Type B pancreatic cell (in vitro differentiated cells): ENCODE data around the gene ARHGEF6. TPM values are rescaled to one million over a fixed set of nuclear protein-coding genes. Genes with fewer than 3 reads are reported as not detected.

Experiments
- DNase-seq: peaks from one replicate; pipeline ENCODE4 v3.0.0; 2021; ENCODE audit warnings: mixed read lengths; ENCODE audit not compliant: unreplicated experiment; ENCODE audit errors: extremely low spot score
- H3K27ac Mint-ChIP-seq: 2 replicates; pipeline ENCODE4 v1.8.0; 2021; ENCODE audit warnings: mild to moderate bottlenecking, mixed read lengths
- H3K27me3 Mint-ChIP-seq: 2 replicates; pipeline ENCODE4 v1.8.0; 2021; ENCODE audit warnings: mixed read lengths
- H3K36me3 Mint-ChIP-seq: 2 replicates; pipeline ENCODE4 v1.8.0; 2021; ENCODE audit warnings: mixed read lengths
- H3K4me1 Mint-ChIP-seq: one replicate; pipeline ENCODE4 v1.8.0; 2021; ENCODE audit warnings: mixed read lengths; ENCODE audit not compliant: unreplicated experiment
- H3K4me3 Mint-ChIP-seq: 2 replicates; pipeline ENCODE4 v1.8.0; 2021; ENCODE audit warnings: mild to moderate bottlenecking, mixed read lengths
- H3K9me3 Mint-ChIP-seq: 2 replicates; pipeline ENCODE4 v1.8.0; 2021; ENCODE audit warnings: mixed read lengths
- CTCF ChIP-seq: fragments of 200-600 bp; sonication (generic); conservative IDR thresholded peaks from 2 replicates; pipeline ENCODE4 v1.5.0; 2021; ENCODE audit warnings: antibody characterized with exemption, mild to moderate bottlenecking
- total RNA-seq: library from RNA; stranded (reverse); gene quantifications from 2 replicates; pipeline ENCODE4 v1.2.1, GENCODE V29; 2021; ENCODE audit warnings: low replicate concordance

Gene ARHGEF6
- total RNA-seq, 1 donor from 2014 or later = 3.8 TPM

DNA sequence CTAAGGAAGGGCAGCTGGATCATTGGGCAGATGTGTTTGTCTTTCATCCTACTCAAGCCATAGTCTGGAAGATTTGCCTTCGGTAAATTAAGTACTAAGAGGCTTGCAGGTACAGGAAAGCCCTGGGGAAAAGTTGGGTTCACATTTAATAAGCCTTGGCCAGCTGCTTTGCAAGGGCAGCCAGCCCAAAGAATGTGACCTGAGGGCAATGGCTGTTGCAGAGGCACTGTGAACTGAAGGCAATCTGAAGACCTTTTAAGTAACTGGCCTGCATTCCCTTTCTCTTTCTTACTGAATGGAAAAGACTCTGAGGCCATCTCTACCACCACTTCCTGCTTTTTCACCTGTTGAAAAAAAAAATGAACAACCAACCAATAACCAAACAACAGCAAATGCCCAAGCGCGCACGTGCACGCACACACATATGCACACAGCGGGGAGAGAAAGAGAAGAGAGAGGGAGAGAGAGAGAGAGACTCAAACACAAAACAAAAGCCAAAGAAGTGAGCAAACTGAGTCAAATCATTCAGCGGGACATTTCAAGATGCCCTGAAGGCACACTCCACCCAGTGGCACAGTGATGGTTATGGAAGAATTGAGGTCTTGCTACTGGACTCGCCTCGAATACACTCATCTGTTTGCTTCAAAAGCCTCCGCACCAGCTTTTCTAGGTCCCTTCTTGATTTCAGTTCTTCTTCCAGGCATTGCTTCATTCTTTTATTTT lies 113.1 kb downstream of the ARHGEF6 start:
- Mint-ChIP-seq H3K9me3 (peaks cover 9% of the 10 kb centered on the region), H3K27me3 (no peaks in the 10 kb centered on the region), H3K4me1 (no peaks in the 10 kb centered on the region), H3K27ac (no peak overlapping the region), H3K4me3 (no peak overlapping the region), H3K36me3 (no peaks in the 10 kb centered on the region)
- TF ChIP-seq CTCF = no peak
- DNase-seq = no peak

GRCh38 chrX:136666088-136666487 lies 114.6 kb downstream of the ARHGEF6 start:
- Mint-ChIP-seq H3K4me3 (no peak overlapping the region), H3K9me3 (peaks cover 9% of the 10 kb centered on the region), H3K27me3 (no peaks in the 10 kb centered on the region), H3K27ac (no peak overlapping the region), H3K36me3 (no peaks in the 10 kb centered on the region), H3K4me1 (no peaks in the 10 kb centered on the region)
- DNase-seq = no peak
- TF ChIP-seq CTCF = no peak

GRCh38 chrX:136665258-136665900 lies 115.4 kb downstream of the ARHGEF6 start:
- Mint-ChIP-seq H3K4me3 (no peak overlapping the region), H3K27ac (no peak overlapping the region), H3K9me3 (peaks cover 9% of the 10 kb centered on the region), H3K27me3 (no peaks in the 10 kb centered on the region), H3K4me1 (no peaks in the 10 kb centered on the region), H3K36me3 (no peaks in the 10 kb centered on the region)
- no peak for DNase-seq
- TF ChIP-seq CTCF = no peak

- DNase-seq = no peak
- Mint-ChIP-seq H3K27ac (no peak overlapping the region), H3K9me3 (peaks cover 9% of the 10 kb centered on the region), H3K4me3 (no peak overlapping the region), H3K27me3 (no peaks in the 10 kb centered on the region), H3K4me1 (no peaks in the 10 kb centered on the region), H3K36me3 (no peaks in the 10 kb centered on the region)
- TF ChIP-seq CTCF = no peak
Observed at GRCh38 chrX:136662976-136663375, 117.8 kb downstream of the ARHGEF6 start.

- no peaks in the 10 kb centered on the region for H3K27me3 Mint-ChIP-seq
- H3K4me1 Mint-ChIP-seq = no peaks in the 10 kb centered on the region
- no peak for DNase-seq
- no peaks in the 10 kb centered on the region for H3K36me3 Mint-ChIP-seq
- H3K27ac Mint-ChIP-seq = no peak overlapping the region
- TF ChIP-seq CTCF = no peak
- no peak overlapping the region for H3K4me3 Mint-ChIP-seq
- H3K9me3 Mint-ChIP-seq = peaks cover 9% of the 10 kb centered on the region
Observed at GRCh38 chrX:136662104-136662503, 118.6 kb downstream of the ARHGEF6 start.
